PC-3 (cell line): Measurements from ENCODE around the gene TMEM219. TPM values are rescaled to one million over a fixed set of nuclear protein-coding genes. Genes with fewer than 3 reads are reported as not detected.

Experiments used
- ATAC-seq: fragments of 200-7000 bp; cut with Tn5 transposase; 2 replicates; pipeline ENCODE4 v1.9.1; 2020; ENCODE audit warnings: mild to moderate bottlenecking, moderate library complexity
- BruUV-seq: library from RNA; stranded (reverse); fragments of 400-500 nt; replicated peaks from 2 replicates; lab custom pipeline; 2021; lab: Mats Ljungman, UMichigan
- CTCF ChIA-PET: fragments of 300-600 bp; sonication (Branson Sonifier 250); formaldehyde crosslinking; loops from one replicate; lab custom pipeline; 2022; ENCODE audit warnings: antibody characterized with exemption; lab: Charles Lee
- POLR2A ChIA-PET: fragments of 300-600 bp; sonication (Branson Sonifier 250); formaldehyde crosslinking; loops from one replicate; lab custom pipeline; 2022; ENCODE audit warnings: antibody characterized with exemption; ENCODE audit not compliant: unreplicated experiment; lab: Charles Lee
- DNase-seq: peaks from one replicate; pipeline ENCODE4 v3.0.0-alpha.2; 2015
- H2AFZ ChIP-seq: fragments of 300-600 bp; sonication (generic); 2 replicates; pipeline ENCODE4 v1.6.0; 2016; ENCODE audit warnings: antibody characterized with exemption, low read length
- H3F3A ChIP-seq: fragments of 300-600 bp; sonication (generic); one replicate; pipeline ENCODE4 v1.6.0; 2017; ENCODE audit warnings: antibody characterized with exemption, low read length, control low read depth, mild to moderate bottlenecking; ENCODE audit not compliant: unreplicated experiment
- H3K27ac ChIP-seq: fragments of 300-600 bp; sonication (generic); 2 replicates; pipeline ENCODE4 v1.5.1; 2016; ENCODE audit warnings: mild to moderate bottlenecking, low read length
- H3K27me3 ChIP-seq: fragments of 300-600 bp; sonication (generic); 2 replicates; pipeline ENCODE4 v1.6.1; 2016; ENCODE audit warnings: low read length, mixed read lengths
- H3K36me3 ChIP-seq: fragments of 300-600 bp; sonication (generic); 2 replicates; pipeline ENCODE4 v1.6.1; 2016; ENCODE audit warnings: low read depth, mixed run types, low read length, mixed read lengths
- H3K4me1 ChIP-seq: fragments of 300-600 bp; sonication (generic); 2 replicates; pipeline ENCODE4 v1.5.1; 2016; ENCODE audit warnings: low read length; ENCODE audit not compliant: insufficient read depth
- H3K4me2 ChIP-seq: fragments of 300-600 bp; sonication (generic); 2 replicates; pipeline ENCODE4 v1.6.0; 2016; ENCODE audit warnings: low read length
- H3K4me3 ChIP-seq: fragments of 300-600 bp; sonication (generic); 2 replicates; pipeline ENCODE4 v1.5.1; 2016; ENCODE audit warnings: mild to moderate bottlenecking, low read length, mixed read lengths
- H3K79me2 ChIP-seq: fragments of 300-600 bp; sonication (generic); 2 replicates; pipeline ENCODE4 v1.6.1; 2017; ENCODE audit warnings: low read length, mixed read lengths
- H3K9ac ChIP-seq: fragments of 300-600 bp; sonication (generic); 2 replicates; pipeline ENCODE4 v1.6.0; 2016; ENCODE audit warnings: mild to moderate bottlenecking, low read length
- H3K9me2 ChIP-seq: fragments of 300-600 bp; sonication (generic); replicated peaks from 2 replicates; pipeline ENCODE4 v1.6.1; 2016; ENCODE audit warnings: mixed run types, low read length, mixed read lengths
- H3K9me3 ChIP-seq: fragments of 300-600 bp; sonication (generic); 2 replicates; pipeline ENCODE4 v1.6.1; 2016; ENCODE audit warnings: low read length, mixed read lengths
- H4K20me1 ChIP-seq: fragments of 300-600 bp; sonication (generic); 2 replicates; pipeline ENCODE4 v1.6.1; 2016; ENCODE audit warnings: low read length, mixed read lengths
- CTCF ChIP-seq: fragments of 300-600 bp; sonication (generic); conservative IDR thresholded peaks from 2 replicates; pipeline ENCODE4 v1.5.1; 2017; ENCODE audit warnings: antibody characterized with exemption, low read depth, mild to moderate bottlenecking, low read length
- EZH2 ChIP-seq: fragments of 300-600 bp; sonication (generic); IDR thresholded peaks from one replicate; pipeline ENCODE4 v1.6.1; 2017; ENCODE audit warnings: antibody characterized with exemption, mild to moderate bottlenecking, low read length; ENCODE audit not compliant: unreplicated experiment
- EZH2phosphoT487 ChIP-seq: fragments of 300-600 bp; sonication (generic); IDR thresholded peaks from 2 replicates; pipeline ENCODE4 v1.6.1; 2018; ENCODE audit warnings: mild to moderate bottlenecking, antibody characterized with exemption, low read length, borderline replicate concordance
- intact Hi-C: fragments of 100-400 bp; cut with micrococcal nuclease; formaldehyde crosslinking; loops from 2 replicates; pipeline ENCODE4 v1.9.0; 2023
- total RNA-seq: library from RNA; depleted of rRNA; stranded (reverse); fragments of >200 nt; gene quantifications from 2 replicates; pipeline ENCODE4 v1.2.3, GENCODE V29; 2014

Gene TMEM219
- total RNA-seq, 1 experiment from 2014 or later = 60.9 TPM

- Histone ChIP-seq H3K36me3 (peaks cover 8% of the 10 kb centered on the region; the same call in 1 of the 2 replicates), H3K9ac (no peak overlapping the region), H3K4me2 (no peak overlapping the region), H3K4me1 (peaks cover 9% of the 10 kb centered on the region; the same call in 1 of the 2 replicates), H3K4me3 (no peak overlapping the region), H3K27me3 (no peaks in the 10 kb centered on the region), H3K79me2 (peaks cover 21% of the 10 kb centered on the region), H3F3A (no peaks in the 10 kb centered on the region), H3K9me2 (no peaks in the 10 kb centered on the region), H3K27ac (no peak overlapping the region), H4K20me1 (no peaks in the 10 kb centered on the region), H2AFZ (no peak overlapping the region), H3K9me3 (no peaks in the 10 kb centered on the region)
- CTCF ChIA-PET = no interaction called here
- BruUV-seq = no TSS peak
- TF ChIP-seq EZH2phosphoT487 (no peak), EZH2 (no peak), CTCF (no peak)
- POLR2A ChIA-PET = interaction anchor here (0.5 to 0.6 kb wide), 2 partner anchors 41 to 326 kb away, joined by 4 to 9 read pairs; partner anchors contain the start of gene TMEM219
- intact Hi-C loops = no loop called here
- DNase-seq (no peak), ATAC-seq (no peak)
Observed at GRCh38 chr16:29920288-29921033, 41.4 kb upstream of the TMEM219 start.

GRCh38 chr16:29921034-29921385, 40.9 kb upstream of the TMEM219 start:
- no peak overlapping the region for H3K4me3 ChIP-seq
- TF ChIP-seq EZH2phosphoT487 = no peak
- TF ChIP-seq EZH2 = no peak
- TF ChIP-seq CTCF = no peak
- H3K27me3 ChIP-seq = no peaks in the 10 kb centered on the region
- no peak for ATAC-seq
- no peaks in the 10 kb centered on the region for H3F3A ChIP-seq
- intact Hi-C loops = no loop called here
- ChIA-PET POLR2A (interaction anchor here (0.5 to 0.6 kb wide), 2 partner anchors 41 to 326 kb away, joined by 4 to 9 read pairs; partner anchors contain the start of gene TMEM219), CTCF (no interaction called here)
- H3K4me1 ChIP-seq = peaks cover 4% of the 10 kb centered on the region; the same call in 1 of the 2 replicates
- no peaks in the 10 kb centered on the region for H3K9me2 ChIP-seq
- no peaks in the 10 kb centered on the region for H4K20me1 ChIP-seq
- DNase-seq = no peak
- H3K36me3 ChIP-seq = peaks cover 8% of the 10 kb centered on the region; the same call in 1 of the 2 replicates
- no peaks in the 10 kb centered on the region for H3K9me3 ChIP-seq
- BruUV-seq = no TSS peak
- peaks cover 26% of the 10 kb centered on the region for H3K79me2 ChIP-seq
- H3K4me2 ChIP-seq = no peak overlapping the region
- H3K27ac ChIP-seq = no peak overlapping the region
- H2AFZ ChIP-seq = no peak overlapping the region
- H3K9ac ChIP-seq = no peak overlapping the region

- Histone ChIP-seq H3K27me3 (no peaks in the 10 kb centered on the region), H3K36me3 (peaks cover 8% of the 10 kb centered on the region; the same call in 1 of the 2 replicates), H3K9me3 (no peaks in the 10 kb centered on the region), H3K79me2 (peaks cover 38% of the 10 kb centered on the region), H3K4me1 (peaks cover 15% of the 10 kb centered on the region; the same call in 1 of the 2 replicates), H3K9ac (no peak overlapping the region), H4K20me1 (no peaks in the 10 kb centered on the region), H3K27ac (no peak overlapping the region), H3K9me2 (no peaks in the 10 kb centered on the region), H3K4me3 (no peak overlapping the region), H3F3A (no peaks in the 10 kb centered on the region), H2AFZ (no peak overlapping the region), H3K4me2 (no peak overlapping the region)
- no TSS peak for BruUV-seq
- intact Hi-C loops = no loop called here
- ChIA-PET CTCF (interaction anchor here (0.7 kb wide), 1 partner anchor 102 kb away, joined by 6 read pairs; the partner anchor contains the start of gene MVP), POLR2A (no interaction called here)
- TF ChIP-seq EZH2 = no peak
- no peak for TF ChIP-seq CTCF
- TF ChIP-seq EZH2phosphoT487 = no peak
- ATAC-seq (no peak), DNase-seq (no peak)
Observed at GRCh38 chr16:29922326-29922725, 39.6 kb upstream of the TMEM219 start.
